ENCODE measurements around the gene BMP3. TPM values are rescaled to one million over a fixed set of nuclear protein-coding genes. Genes with fewer than 3 reads are reported as not detected.

Gene BMP3
- total RNA-seq, 5 donors from 2014 or later (not counting 1 experiment from before 2014, with no cell fraction given): 0.07 TPM; not detected in 4

- 86% methylated on average over 1 of the region's 7 CpGs for WGBS (ENCODE audit: insufficient coverage)
- Histone ChIP-seq H3K9me3 (no peaks in the 10 kb centered on the region), H3K36me3 (ENCODE audit: control insufficient read depth in 2 of 2, extremely low read depth in 1 of 2, insufficient read depth in 1 of 2, low read length in 1 of 2) (no peaks in the 10 kb centered on the region), H3K4me3 (ENCODE audit: control insufficient read depth in 1 of 2, extremely low read depth in 1 of 2, low read length in 1 of 2) (no peak overlapping the region), H3K27ac (ENCODE audit: low read length) (no peak overlapping the region), H3K4me1 (ENCODE audit: control insufficient read depth in 1 of 2, extremely low read depth in 1 of 2, insufficient read depth in 2 of 2, low read length in 2 of 2) (no peaks in the 10 kb centered on the region), H3K27me3 (replicated peaks in 1 of 2; ENCODE audit: control insufficient read depth in 2 of 2, extremely low read depth in 1 of 2, insufficient read depth in 2 of 2, low read length in 1 of 2) (no peaks in the 10 kb centered on the region)
- Mint-ChIP-seq H3K4me1 (peaks cover 0 to 2% (median 0%) of the 10 kb centered on the region in 3 donors), H3K4me3 (no peak overlapping the region), H3K27me3 (peaks cover 7 to 10% of the 10 kb centered on the region in 2 donors), H3K9me3 (no peaks in the 10 kb centered on the region), H3K27ac (no peak overlapping the region), H3K36me3 (no peaks in the 10 kb centered on the region)
- ATAC-seq (replicated peaks in 1 of 4) (peak in 1 of 4 experiments; percentile 62), DNase-seq (peak in 29 of 35 experiments; percentile 6 to 63 (median 32))
- POLR2A ChIA-PET: interaction anchor here in 1 of 2 donors (0.6 to 0.7 kb wide), 2 partner anchors 69 to 690 kb away, joined by 3 to 4 read pairs; no protein-coding TSS in a partner anchor
- CTCF ChIA-PET: interaction anchor here (0.6 to 1.7 kb wide), 8 partner anchors 11 to 1766 kb away, joined by 3 to 9 read pairs (median 5); no protein-coding TSS in a partner anchor
Measured at GRCh38 chr4:81052119-81053068, 21.9 kb downstream of the BMP3 start.

GRCh38 chr4:81058621-81059020, 28.1 kb downstream of the BMP3 start:
- no peak overlapping the region for H3K27ac ChIP-seq (ENCODE audit: low read length)
- no peaks in the 10 kb centered on the region for H3K4me1 ChIP-seq (ENCODE audit: control insufficient read depth in 1 of 2, extremely low read depth in 1 of 2, insufficient read depth in 2 of 2, low read length in 2 of 2)
- Mint-ChIP-seq H3K36me3 (no peaks in the 10 kb centered on the region), H3K27ac (no peak overlapping the region), H3K4me3 (no peak overlapping the region), H3K27me3 (peaks cover 13 to 24% of the 10 kb centered on the region in 2 donors), H3K9me3 (no peaks in the 10 kb centered on the region), H3K4me1 (no peaks in the 10 kb centered on the region)
- H3K27me3 ChIP-seq (replicated peaks in 1 of 2; ENCODE audit: control insufficient read depth in 2 of 2, extremely low read depth in 1 of 2, insufficient read depth in 2 of 2, low read length in 1 of 2): no peaks in the 10 kb centered on the region
- no CpG with 5 or more reads among the region's 1 CpG for WGBS (ENCODE audit: insufficient coverage)
- ChIA-PET POLR2A (no interaction called here), CTCF (interaction anchor here in 1 of 2 donors (2.0 kb wide), 1 partner anchor 11 kb away, joined by 7 read pairs; no protein-coding TSS in a partner anchor)
- no peaks in the 10 kb centered on the region for H3K9me3 ChIP-seq
- DNase-seq (no peak), ATAC-seq (replicated peaks in 1 of 4) (no peak)
- H3K36me3 ChIP-seq (ENCODE audit: control insufficient read depth in 2 of 2, extremely low read depth in 1 of 2, insufficient read depth in 1 of 2, low read length in 1 of 2): no peaks in the 10 kb centered on the region
- H3K4me3 ChIP-seq (ENCODE audit: control insufficient read depth in 1 of 2, extremely low read depth in 1 of 2, low read length in 1 of 2): no peak overlapping the region

GRCh38 chr4:81060587-81061343, 30.3 kb downstream of the BMP3 start:
- ChIA-PET POLR2A (no interaction called here), CTCF (interaction anchor here in 1 of 2 donors (2.0 kb wide), 1 partner anchor 9 kb away, joined by 7 read pairs; no protein-coding TSS in a partner anchor)
- no peak overlapping the region for H3K4me3 Mint-ChIP-seq
- Histone ChIP-seq H3K4me1 (ENCODE audit: control insufficient read depth in 1 of 2, extremely low read depth in 1 of 2, insufficient read depth in 2 of 2, low read length in 2 of 2) (no peaks in the 10 kb centered on the region), H3K36me3 (ENCODE audit: control insufficient read depth in 2 of 2, extremely low read depth in 1 of 2, insufficient read depth in 1 of 2, low read length in 1 of 2) (no peaks in the 10 kb centered on the region), H3K27ac (ENCODE audit: low read length) (no peak overlapping the region), H3K9me3 (no peaks in the 10 kb centered on the region), H3K4me3 (ENCODE audit: control insufficient read depth in 1 of 2, extremely low read depth in 1 of 2, low read length in 1 of 2) (no peak overlapping the region), H3K27me3 (replicated peaks in 1 of 2; ENCODE audit: control insufficient read depth in 2 of 2, extremely low read depth in 1 of 2, insufficient read depth in 2 of 2, low read length in 1 of 2) (no peaks in the 10 kb centered on the region)
- DNase-seq: no peak
- WGBS (ENCODE audit: insufficient coverage): no CpG with 5 or more reads among the region's 6 CpGs
- H3K27ac Mint-ChIP-seq: no peak overlapping the region
- H3K36me3 Mint-ChIP-seq: no peaks in the 10 kb centered on the region
- no peaks in the 10 kb centered on the region for H3K4me1 Mint-ChIP-seq
- ATAC-seq (replicated peaks in 1 of 4): no peak
- H3K27me3 Mint-ChIP-seq: peaks cover 10 to 36% of the 10 kb centered on the region in 2 donors
- no peaks in the 10 kb centered on the region for H3K9me3 Mint-ChIP-seq

GRCh38 chr4:81061344-81061730, 30.8 kb downstream of the BMP3 start:
- Mint-ChIP-seq H3K4me1 (no peaks in the 10 kb centered on the region), H3K9me3 (no peaks in the 10 kb centered on the region), H3K36me3 (no peaks in the 10 kb centered on the region), H3K27me3 (peaks cover 10 to 36% of the 10 kb centered on the region in 2 donors), H3K4me3 (no peak overlapping the region), H3K27ac (no peak overlapping the region)
- ATAC-seq (replicated peaks in 1 of 4): no peak
- Histone ChIP-seq H3K9me3 (no peaks in the 10 kb centered on the region), H3K27me3 (replicated peaks in 1 of 2; ENCODE audit: control insufficient read depth in 2 of 2, extremely low read depth in 1 of 2, insufficient read depth in 2 of 2, low read length in 1 of 2) (no peaks in the 10 kb centered on the region), H3K4me1 (ENCODE audit: control insufficient read depth in 1 of 2, extremely low read depth in 1 of 2, insufficient read depth in 2 of 2, low read length in 2 of 2) (no peaks in the 10 kb centered on the region), H3K27ac (ENCODE audit: low read length) (no peak overlapping the region), H3K4me3 (ENCODE audit: control insufficient read depth in 1 of 2, extremely low read depth in 1 of 2, low read length in 1 of 2) (no peak overlapping the region), H3K36me3 (ENCODE audit: control insufficient read depth in 2 of 2, extremely low read depth in 1 of 2, insufficient read depth in 1 of 2, low read length in 1 of 2) (no peaks in the 10 kb centered on the region)
- POLR2A ChIA-PET: no interaction called here
- no peak for DNase-seq
- CTCF ChIA-PET: no interaction called here

GRCh38 chr4:81062001-81062400, 31.5 kb downstream of the BMP3 start:
- Mint-ChIP-seq H3K36me3 (no peaks in the 10 kb centered on the region), H3K27ac (no peak overlapping the region), H3K9me3 (no peaks in the 10 kb centered on the region), H3K4me3 (no peak overlapping the region), H3K4me1 (no peaks in the 10 kb centered on the region), H3K27me3 (peaks cover 10 to 36% of the 10 kb centered on the region in 2 donors)
- no peaks in the 10 kb centered on the region for H3K9me3 ChIP-seq
- H3K27me3 ChIP-seq (replicated peaks in 1 of 2; ENCODE audit: control insufficient read depth in 2 of 2, extremely low read depth in 1 of 2, insufficient read depth in 2 of 2, low read length in 1 of 2): no peaks in the 10 kb centered on the region
- no CpG with 5 or more reads among the region's 1 CpG for WGBS (ENCODE audit: insufficient coverage)
- H3K36me3 ChIP-seq (ENCODE audit: control insufficient read depth in 2 of 2, extremely low read depth in 1 of 2, insufficient read depth in 1 of 2, low read length in 1 of 2): no peaks in the 10 kb centered on the region
- H3K27ac ChIP-seq (ENCODE audit: low read length): no peak overlapping the region
- no peak overlapping the region for H3K4me3 ChIP-seq (ENCODE audit: control insufficient read depth in 1 of 2, extremely low read depth in 1 of 2, low read length in 1 of 2)
- DNase-seq (no peak), ATAC-seq (replicated peaks in 1 of 4) (no peak)
- H3K4me1 ChIP-seq (ENCODE audit: control insufficient read depth in 1 of 2, extremely low read depth in 1 of 2, insufficient read depth in 2 of 2, low read length in 2 of 2): no peaks in the 10 kb centered on the region
- ChIA-PET POLR2A (no interaction called here), CTCF (interaction anchor here in 1 of 2 donors (0.6 kb wide), 1 partner anchor 852 kb away, joined by 3 read pairs; no protein-coding TSS in a partner anchor)

- Histone ChIP-seq H3K36me3 (ENCODE audit: control insufficient read depth in 2 of 2, extremely low read depth in 1 of 2, insufficient read depth in 1 of 2, low read length in 1 of 2) (no peaks in the 10 kb centered on the region), H3K27ac (ENCODE audit: low read length) (no peak overlapping the region), H3K4me1 (ENCODE audit: control insufficient read depth in 1 of 2, extremely low read depth in 1 of 2, insufficient read depth in 2 of 2, low read length in 2 of 2) (no peaks in the 10 kb centered on the region), H3K27me3 (replicated peaks in 1 of 2; ENCODE audit: control insufficient read depth in 2 of 2, extremely low read depth in 1 of 2, insufficient read depth in 2 of 2, low read length in 1 of 2) (no peaks in the 10 kb centered on the region), H3K4me3 (ENCODE audit: control insufficient read depth in 1 of 2, extremely low read depth in 1 of 2, low read length in 1 of 2) (no peak overlapping the region), H3K9me3 (no peaks in the 10 kb centered on the region)
- ChIA-PET CTCF (no interaction called here), POLR2A (interaction anchor here in 1 of 2 donors (0.7 kb wide), 1 partner anchor 1342 kb away, joined by 3 read pairs; no protein-coding TSS in a partner anchor)
- no peak overlapping the region for H3K27ac Mint-ChIP-seq
- H3K9me3 Mint-ChIP-seq: no peaks in the 10 kb centered on the region
- H3K4me3 Mint-ChIP-seq: no peak overlapping the region
- ATAC-seq (replicated peaks in 1 of 4): no peak
- DNase-seq: no peak
- no peaks in the 10 kb centered on the region for H3K36me3 Mint-ChIP-seq
- no peaks in the 10 kb centered on the region for H3K4me1 Mint-ChIP-seq
- peaks cover 18 to 28% of the 10 kb centered on the region in 2 donors for H3K27me3 Mint-ChIP-seq
- WGBS (ENCODE audit: insufficient coverage): no CpG with 5 or more reads among the region's 5 CpGs
Measured at GRCh38 chr4:81065446-81065845, 34.9 kb downstream of the BMP3 start.

All from T-cell (primary cell).